ENCODE results near the gene GGCT. TPM values are rescaled to one million over a fixed set of nuclear protein-coding genes. Genes with fewer than 3 reads are reported as not detected.
A peak's percentile ranks its signal among the peaks of the same experiment; 100 is the strongest.
"Not testable (repeated sequence)": the region's sequence is repeated elsewhere in the genome, so short reads cannot be mapped to it uniquely, and the experiment has no call there.

GGCT gene, protein sequence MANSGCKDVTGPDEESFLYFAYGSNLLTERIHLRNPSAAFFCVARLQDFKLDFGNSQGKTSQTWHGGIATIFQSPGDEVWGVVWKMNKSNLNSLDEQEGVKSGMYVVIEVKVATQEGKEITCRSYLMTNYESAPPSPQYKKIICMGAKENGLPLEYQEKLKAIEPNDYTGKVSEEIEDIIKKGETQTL
- 33.5 and 38.2 TPM in 2 replicates for total RNA-seq
- polyA plus RNA-seq (2012): 48.3 TPM

DNA sequence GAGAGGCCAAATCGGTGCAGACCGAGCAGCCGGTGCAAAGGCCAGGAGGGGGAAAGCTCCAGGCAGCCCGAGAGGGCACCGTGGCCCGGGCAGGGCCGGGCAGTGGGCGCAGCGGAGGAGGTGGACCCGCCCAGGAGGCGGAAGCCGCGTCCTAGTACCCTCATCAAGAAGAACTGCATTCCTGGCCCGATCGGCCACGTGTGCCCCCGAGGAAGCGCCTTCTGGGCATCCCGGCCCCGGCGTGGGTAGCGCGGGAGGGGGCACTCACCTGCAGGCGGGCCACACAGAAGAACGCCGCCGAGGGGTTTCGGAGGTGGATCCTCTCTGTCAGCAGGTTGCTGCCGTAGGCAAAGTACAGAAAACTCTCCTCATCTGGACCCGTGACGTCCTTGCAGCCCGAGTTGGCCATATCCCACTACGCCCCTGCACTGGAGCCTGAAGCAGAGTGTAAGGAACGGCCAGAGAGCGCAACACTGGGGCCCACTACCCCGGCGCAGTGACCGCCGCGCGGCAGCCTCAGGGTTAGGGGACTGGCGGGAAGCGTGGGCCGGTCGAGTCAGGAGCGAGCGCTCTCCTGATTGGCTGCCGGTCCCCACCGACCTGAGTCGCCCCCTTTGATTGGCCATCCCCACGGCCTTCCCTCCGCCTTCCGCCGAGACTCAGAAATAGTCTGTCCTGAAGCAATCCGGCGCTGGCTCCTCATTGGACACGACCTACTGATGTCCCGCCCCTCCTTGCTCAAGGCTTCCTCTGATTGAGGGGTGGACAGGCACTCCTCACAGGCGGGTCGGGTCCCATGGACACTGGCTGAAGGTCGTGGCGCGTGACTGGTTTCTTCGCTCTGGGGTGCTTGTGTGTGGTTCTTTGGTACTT, at the start of gene GGCT:
GGCT (minus strand) TSS at position 529 of the 873 bp plus-strand sequence; CDS start at position 409, 120 bp downstream.
- peak; percentile 100 for DNase-seq (ENCODE audit: low read depth)

DNA sequence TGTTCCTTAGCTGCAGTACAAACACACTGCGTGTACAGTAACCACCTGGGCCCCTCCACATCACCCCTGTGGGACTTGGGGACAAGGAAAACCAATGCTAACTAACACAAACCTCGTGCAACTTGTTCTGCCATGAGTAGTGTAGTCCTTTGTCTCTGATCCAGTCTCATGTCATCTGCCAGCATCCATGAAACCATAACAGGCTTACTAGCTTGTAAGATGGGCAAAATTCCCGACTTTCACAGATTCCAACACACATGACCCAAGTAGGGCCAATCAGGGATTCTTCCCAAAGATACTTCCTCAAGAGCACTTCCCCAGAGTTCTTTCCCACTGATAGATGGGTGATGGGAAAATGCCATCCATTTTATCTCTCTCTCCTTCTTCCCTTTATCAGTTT, 48.9 kb upstream of the GGCT start:
- no peak for DNase-seq (ENCODE audit: low read depth)

DNA sequence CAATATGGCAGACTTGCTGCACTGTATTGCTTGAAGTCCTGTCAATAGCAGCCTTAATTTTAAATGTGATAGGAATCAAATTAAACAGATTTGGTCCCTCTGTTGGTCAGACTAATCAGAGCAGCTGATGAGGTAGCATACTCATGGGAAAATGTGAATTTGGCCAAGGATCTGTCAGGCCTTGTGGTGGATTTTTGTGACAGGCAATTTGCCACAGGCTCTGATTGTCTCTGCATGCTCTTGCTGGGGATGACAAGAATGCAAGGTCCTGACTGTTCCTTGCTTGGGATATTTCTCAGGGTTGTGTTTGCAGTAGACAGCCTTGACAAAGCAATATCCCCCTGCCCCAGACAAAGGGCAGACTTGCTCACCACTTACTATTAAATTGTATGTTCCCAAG, 48.5 kb upstream of the GGCT start:
- DNase-seq (ENCODE audit: low read depth): no peak

DNA sequence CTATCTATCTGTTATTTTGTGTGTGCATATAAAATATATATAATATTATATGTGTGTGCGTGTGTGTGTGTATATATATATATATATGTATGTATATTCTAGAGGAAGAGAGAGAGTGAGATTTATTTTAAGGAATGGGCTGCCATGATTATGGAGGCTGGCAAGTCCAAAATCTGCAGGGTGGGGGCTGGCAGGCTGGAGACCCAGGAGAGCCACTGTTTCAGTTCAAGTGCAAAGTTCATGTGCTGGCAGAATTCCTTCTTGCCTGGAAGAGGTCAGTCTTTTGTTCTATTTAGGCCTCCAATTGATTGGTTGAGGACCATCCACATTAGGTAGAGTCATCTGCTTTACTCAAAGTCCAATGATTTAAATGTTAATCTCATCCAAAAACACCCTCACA, 47.7 kb upstream of the GGCT start:
- DNase-seq (ENCODE audit: low read depth): no peak

DNA sequence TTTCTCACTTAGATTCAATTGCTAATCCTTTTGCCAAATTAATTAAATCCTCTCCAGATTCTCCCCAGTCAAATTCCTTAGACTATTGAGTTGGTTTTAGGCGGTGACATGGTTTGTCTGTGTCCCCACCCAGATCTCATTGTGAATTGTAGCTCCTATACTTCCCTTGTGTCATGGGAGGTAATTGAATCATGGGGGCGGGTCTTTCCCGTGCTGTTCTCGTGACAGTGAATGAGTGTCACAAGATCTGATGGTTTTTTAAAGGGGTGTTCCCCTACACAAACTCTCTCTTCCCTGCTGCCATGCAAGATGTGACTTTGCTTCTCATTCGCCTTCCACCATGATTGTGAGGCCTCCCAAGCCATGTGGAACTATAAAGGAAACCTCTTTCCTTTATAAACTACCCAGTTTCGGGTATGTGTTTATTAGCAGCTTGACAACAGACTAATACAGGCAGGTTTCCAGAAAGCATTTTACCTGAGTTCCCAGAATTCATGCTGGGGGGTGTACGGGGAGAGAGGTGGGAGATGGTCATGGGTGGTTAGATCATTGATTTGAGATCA, 45.4 kb upstream of the GGCT start:
- DNase-seq (ENCODE audit: low read depth): peak; percentile 18

DNA sequence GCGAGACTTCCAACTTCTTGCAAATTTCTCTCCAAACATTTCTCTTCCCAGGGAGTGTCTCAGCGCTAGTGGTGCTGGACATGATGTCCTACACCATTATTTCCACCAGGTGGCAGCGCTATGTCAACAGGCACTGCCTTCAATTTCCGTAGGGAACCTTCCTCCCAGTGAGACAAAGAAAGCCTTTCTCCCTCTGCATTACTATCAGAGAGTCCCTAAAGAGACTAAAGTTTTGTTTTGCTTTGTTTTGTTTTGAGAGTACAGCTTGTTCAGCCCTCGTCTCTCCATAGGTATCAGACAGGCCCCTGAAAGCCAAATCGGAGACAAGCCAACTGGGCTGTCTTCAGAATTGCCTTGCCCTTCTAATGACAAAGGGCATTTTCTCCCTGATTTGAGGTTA, 44.2 kb upstream of the GGCT start:
- DNase-seq (ENCODE audit: low read depth): peak; percentile 88

DNA sequence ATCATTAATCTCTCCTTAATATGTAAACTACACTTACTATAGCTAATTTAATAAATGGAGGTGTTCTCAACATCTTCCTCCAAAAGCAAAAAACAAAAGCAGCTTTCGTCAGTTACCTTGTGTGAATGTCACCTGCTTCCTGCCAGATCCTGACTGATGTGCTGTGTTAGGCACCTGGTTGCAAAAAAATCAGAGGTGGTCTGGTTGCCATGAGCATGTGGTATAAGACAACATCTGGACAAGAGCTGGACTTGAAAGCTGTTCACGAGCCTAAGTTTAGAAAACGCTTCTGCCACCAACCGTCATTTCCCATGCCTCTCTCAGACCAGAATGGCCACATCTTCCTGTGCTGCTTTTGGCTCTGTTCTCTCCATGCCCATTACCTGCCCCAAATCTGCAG, 42.0 kb upstream of the GGCT start:
- no peak for DNase-seq (ENCODE audit: low read depth)

DNA sequence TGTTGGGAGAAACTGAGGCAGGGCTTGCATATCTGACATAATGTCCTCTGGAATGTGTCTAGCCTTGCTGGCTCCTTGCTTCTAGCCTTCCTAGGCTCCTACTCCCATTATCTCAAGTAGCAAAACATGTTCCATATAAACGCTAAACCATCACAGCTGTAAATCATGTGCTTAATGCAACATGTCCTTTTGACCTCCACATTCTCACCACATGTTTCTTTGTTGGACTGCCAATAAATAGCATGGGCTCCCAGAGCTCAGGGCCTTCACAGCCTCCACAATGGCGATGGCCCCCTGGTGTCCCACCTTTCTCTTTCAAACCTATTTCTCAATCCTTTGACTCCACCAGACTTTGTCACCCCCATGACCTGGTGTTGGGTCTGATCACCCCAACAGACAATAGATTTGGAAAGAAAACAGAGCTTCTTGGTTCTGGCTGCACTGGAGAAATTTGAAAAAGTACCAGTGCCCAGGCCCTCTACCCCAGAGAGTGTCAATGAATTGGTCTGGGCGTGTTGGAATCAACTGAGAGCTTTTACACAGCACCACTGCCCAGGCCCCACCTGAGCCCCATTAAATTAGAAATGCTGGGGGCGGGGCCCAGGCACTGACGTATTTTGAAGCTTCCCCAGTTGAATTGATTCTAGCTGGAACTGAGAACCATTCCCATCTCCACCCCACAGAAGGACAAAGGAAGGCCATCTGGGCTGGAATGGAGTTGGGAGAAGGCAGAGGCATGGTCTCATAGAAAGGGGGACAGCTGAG, 41.3 kb upstream of the GGCT start:
- no peak for DNase-seq (ENCODE audit: low read depth)

DNA sequence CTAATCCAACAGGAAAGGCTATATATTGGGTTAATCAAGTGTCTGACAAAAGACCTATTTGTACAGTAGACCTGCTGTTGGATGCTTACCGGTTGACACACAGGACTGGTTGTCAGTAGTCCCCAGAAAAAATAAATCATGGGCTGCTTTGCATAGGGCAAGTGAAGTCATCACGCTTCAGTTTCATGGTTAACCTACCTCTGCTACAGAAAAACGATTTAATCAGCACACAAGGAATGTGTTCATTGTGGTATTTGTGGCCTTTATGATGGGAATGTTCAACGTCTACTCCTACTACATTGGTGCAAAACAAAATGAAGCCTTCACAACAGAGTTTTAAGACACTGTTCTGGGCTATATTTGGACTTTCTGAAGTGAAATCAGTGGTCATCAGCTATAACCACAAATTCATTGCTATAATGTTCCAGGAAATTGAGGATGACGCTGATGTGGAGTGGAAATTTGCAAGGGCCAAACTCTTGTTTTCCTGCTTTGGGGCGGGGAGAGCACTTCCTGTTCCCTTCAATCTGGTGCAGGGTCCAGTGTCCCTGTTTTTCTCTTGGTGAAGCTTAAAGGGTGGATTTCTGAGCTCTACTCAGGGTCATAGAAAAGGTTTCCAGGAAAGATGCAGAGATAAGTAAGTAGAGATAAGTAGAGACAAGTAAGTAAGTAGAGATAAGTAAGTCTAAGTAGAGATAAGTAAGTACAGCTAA, 39.3 kb upstream of the GGCT start:
- DNase-seq (ENCODE audit: low read depth): no peak

DNA sequence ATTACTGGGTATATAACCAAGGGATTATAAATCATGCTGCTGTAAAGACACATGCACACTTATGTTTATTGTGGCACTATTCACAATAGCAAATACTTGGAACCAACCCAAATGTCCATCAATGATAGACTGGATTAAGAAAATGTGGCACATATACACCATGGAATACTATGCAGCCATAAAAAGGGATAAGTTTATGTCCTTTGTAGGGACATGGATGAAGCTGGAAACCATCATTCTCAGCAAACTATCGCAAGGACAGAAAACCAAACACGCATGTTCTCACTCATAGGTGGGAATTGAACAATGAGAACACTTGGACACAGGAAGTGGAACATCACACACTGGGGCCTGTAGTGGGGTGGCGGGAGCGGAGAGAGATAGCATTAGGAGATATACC, 38.5 kb upstream of the GGCT start:
- DNase-seq (ENCODE audit: low read depth): not testable (repeated sequence)

DNA sequence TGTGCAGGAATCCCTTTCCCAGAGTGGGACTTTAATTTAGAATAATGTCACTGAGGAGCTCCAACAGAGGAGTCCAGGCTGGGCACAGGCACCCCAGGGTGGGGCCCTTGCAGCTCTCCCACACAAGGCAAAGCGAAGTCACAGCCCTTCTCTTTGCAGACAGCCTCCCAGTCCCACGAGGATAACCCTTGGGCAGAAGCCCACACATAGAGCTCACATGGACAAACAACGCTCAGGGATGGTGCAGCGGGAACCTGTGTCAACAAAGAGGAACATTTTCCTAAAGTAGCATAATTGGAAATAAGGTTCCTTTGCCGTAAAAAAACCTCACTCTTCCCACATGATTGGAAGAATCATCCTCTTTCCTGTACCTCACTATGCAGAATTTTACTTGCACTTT, 29.3 kb upstream of the GGCT start:
- no peak for DNase-seq (ENCODE audit: low read depth)

DNA sequence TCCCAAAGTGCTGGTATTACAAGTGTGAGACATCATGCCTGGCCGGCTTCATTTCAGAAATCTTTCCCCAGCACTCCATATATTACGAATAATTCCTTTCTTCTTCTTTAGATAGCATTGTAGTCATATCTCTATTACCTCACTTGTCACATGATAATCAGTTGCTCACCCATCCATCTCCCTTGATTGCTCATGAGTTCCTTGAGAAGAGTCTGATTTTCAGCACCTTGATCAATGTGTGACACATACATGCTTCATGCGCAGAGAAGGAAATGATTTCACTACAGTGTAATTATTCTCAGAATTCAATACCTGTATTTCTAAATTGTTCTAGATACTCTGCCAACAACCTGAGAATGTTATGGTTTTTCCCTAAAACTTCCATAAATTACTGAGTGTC, 26.7 kb upstream of the GGCT start:
- DNase-seq (ENCODE audit: low read depth): no peak

DNA sequence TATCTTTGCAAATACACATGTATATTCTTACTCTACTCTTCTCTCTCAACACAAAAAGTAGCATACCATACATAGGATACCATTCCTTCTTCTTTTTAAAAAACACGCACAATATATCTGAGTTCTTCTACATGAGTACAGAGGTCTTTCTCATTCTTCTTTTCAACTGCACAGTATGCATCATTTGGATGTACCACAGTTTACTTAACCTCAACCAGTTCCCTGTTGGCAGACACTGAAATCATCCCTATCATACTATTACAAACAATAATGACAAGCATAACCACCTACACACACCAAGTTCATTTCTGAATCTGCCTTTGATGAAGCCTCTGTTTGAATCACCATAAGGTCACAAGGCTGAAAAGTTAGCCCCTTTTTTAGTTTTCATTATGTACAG, 25.7 kb upstream of the GGCT start:
- DNase-seq (ENCODE audit: low read depth): no peak

DNA sequence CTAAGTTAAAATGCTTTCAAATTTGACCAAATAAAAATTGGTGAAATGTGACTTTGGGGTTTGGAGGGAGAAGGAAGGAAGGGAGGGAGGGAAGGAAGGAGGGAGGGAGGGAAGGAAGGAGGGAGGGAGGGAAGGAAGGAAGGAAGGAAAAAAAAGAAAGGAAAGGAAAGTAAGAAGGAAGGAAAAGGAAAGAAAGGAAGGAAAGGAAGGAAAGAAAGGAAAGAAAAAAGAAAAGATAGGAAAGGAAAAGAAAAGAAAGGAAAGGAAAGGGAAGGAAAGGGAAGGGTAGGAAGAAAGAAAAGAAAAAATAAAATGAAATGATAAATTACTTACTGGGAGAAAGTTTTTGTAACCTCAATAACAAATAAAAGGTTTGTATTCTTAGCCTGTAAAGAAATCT, 24.1 kb upstream of the GGCT start:
- DNase-seq (ENCODE audit: low read depth): no peak

DNA sequence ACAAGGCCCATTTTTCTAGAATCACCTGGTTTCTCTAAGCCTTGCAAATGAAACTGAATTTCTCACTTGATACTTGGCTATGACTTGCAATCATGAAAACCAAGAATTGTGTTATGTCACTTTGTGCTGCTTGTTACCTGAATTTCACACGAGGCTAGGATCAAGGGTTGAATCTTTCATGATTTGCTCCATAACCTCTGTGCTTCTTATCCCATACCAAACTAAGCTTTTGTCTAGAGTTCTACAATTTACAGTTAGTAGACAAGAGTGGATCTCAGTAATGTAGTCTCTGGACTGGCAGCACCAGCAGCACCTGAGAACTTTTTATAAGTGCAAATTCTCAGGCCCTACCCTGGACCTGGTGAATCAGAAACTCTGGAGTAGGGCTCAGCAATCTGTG, 22.7 kb upstream of the GGCT start:
- not testable (repeated sequence) for DNase-seq (ENCODE audit: low read depth)

DNA sequence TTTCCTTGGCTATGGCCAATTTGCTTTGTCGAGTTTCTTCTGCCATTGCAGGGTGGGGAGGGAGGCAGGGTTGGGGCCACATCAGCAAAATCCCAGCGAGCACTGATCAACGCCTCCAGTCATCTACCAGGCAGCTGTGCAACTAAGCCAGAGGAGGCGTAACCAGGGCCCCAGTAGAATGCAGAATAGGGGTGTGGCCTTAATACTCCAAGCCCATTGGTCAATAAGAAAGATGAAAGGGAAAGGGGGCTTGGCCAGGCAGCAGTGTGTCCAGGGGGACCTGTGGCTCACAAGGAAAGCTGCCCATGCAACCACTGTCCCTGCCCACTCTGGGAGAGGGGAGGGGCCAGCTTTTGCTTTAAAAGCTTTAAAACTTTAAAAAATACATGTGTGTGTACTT, 21.5 kb upstream of the GGCT start:
- no peak for DNase-seq (ENCODE audit: low read depth)

DNA sequence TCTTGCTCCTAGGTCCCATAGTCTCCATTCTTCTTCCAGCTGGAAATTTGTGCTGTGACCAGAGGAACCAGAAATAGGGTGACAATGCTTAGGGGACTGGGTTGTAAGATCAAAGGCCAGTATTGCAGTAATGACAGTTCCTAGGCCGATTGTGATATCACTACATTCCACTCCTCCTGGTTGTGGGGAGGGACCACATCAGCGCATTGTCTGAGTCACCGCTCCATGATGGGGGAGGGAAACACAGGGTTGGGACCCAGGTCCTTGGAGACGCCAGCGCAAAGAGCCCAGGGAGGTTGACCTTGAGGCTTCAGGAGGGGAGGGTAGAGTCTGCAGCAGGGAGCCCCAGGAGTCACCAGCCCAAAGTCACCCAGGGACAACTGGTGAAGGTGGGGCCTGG, 20.8 kb upstream of the GGCT start:
- no peak for DNase-seq (ENCODE audit: low read depth)

DNA sequence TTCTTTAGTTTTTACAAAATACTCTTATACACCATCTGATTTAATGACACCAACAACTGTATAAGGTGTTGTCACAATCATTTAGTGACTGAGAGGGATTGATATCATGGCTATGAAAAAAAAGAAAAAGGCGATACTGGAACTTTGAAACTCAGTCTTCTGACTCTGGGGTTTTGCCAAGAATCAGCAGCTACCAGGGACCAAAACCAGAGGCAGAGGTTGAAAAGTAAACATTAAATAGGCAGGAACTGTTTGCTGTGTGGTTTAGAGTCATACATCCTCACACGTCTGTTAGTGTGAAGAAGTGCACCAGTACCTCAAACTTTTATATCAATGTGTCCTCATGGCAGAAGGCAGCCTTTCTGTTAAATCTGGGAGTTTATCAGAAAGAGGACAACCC, 19.9 kb upstream of the GGCT start:
- DNase-seq (ENCODE audit: low read depth): no peak

DNA sequence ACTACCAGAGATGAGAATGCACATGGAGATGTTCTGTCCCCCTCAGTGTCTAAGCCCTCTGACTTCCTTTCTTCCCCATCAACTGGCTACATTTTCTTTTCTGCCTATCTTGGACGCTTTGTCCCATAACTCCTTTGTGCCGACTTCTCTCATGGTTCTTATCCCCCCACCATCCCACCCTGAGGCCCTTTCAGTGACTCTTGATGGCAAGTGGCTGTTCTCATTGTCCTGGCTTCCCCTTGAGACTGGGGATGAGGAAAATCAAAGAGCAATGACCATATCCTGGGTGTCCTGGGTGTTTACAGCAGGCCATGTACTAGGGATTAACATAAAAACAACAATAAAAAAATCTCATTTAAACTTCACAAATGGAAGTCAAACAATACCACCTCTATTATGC, 18.8 kb upstream of the GGCT start:
- no peak for DNase-seq (ENCODE audit: low read depth)

DNA sequence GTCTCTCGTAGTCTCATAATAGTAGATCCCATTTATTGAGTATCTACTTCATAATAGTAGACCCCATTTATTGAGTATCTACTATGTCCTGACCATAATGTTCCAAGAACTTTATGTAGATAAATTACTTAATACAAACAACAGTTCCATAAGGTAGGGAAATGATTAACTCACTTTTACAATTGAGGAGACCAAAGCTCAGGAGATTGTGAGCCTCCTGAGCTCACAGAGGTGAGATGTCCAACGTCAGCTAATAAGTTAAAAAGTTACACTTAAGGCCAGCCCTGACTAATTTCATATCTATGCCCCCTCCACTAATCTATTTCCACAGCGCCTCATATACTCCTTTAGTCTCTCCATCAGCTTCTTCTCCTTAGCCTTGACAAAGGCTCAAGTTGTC, 17.5 kb upstream of the GGCT start:
- DNase-seq (ENCODE audit: low read depth): no peak

DNA sequence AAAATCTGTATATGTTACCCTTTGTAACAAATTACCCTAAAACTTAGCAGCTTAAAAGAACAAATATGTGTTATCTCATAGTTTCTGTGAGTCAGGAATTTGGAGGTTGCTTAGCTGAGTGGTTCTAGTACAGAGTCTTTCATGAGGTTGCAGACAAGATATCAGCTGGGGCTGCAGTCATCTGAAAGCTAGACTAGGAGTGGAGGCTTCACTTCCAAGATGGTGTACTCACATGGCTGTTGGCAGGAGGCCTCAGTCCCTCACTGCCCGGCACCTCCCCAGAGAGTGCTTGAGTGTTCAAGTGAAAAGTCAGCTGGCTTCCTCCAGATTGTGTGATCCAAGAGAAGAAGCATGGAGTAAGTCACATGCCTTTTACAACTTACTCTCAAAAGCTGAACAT, 16.9 kb upstream of the GGCT start:
- DNase-seq (ENCODE audit: low read depth): peak; percentile 49
